ENCODE results near the gene ARHGEF10L.

Gene ARHGEF10L

GRCh38 chr1:17612831-17613230 is 73.3 kb downstream of the ARHGEF10L start:
- CTCF ChIA-PET = interaction anchor here (2.4 kb wide), 1 partner anchor 118 kb away, joined by 4 read pairs; no protein-coding TSS in a partner anchor
- POLR2A ChIA-PET (ENCODE audit: low non-redundant PET) = no interaction called here
- H3K27ac ChIP-seq = no peak overlapping the region
- TF ChIP-seq CTCF (conservative IDR thresholded peaks at IDR 0.05; ENCODE audit: low read depth) = no peak
- DNase-seq (ENCODE audit: low spot score) = no peak

GRCh38 chr1:17614586-17614985 is 75.1 kb downstream of the ARHGEF10L start:
- no peak overlapping the region for H3K27ac ChIP-seq
- no peak for TF ChIP-seq CTCF (conservative IDR thresholded peaks at IDR 0.05; ENCODE audit: low read depth)
- ChIA-PET POLR2A (ENCODE audit: low non-redundant PET) (no interaction called here), CTCF (interaction anchor here (0.6 kb wide), 1 partner anchor 20 kb away, joined by 3 read pairs; no protein-coding TSS in a partner anchor)
- no peak for DNase-seq (ENCODE audit: low spot score)

- ChIA-PET CTCF (interaction anchor here (0.6 kb wide), 1 partner anchor 21 kb away, joined by 3 read pairs; no protein-coding TSS in a partner anchor), POLR2A (ENCODE audit: low non-redundant PET) (no interaction called here)
- no peak for DNase-seq (ENCODE audit: low spot score)
- no peak overlapping the region for H3K27ac ChIP-seq
- TF ChIP-seq CTCF (conservative IDR thresholded peaks at IDR 0.05; ENCODE audit: low read depth) = no peak
These were observed 75.7 kb downstream of the ARHGEF10L start for GRCh38 chr1:17615157-17615556.

GRCh38 chr1:17615959-17616358 is 76.5 kb downstream of the ARHGEF10L start:
- DNase-seq (ENCODE audit: low spot score) = no peak
- ChIA-PET CTCF (no interaction called here), POLR2A (ENCODE audit: low non-redundant PET) (no interaction called here)
- no peak for TF ChIP-seq CTCF (conservative IDR thresholded peaks at IDR 0.05; ENCODE audit: low read depth)
- no peak overlapping the region for H3K27ac ChIP-seq

GRCh38 chr1:17616731-17617279 is 77.3 kb downstream of the ARHGEF10L start:
- POLR2A ChIA-PET (ENCODE audit: low non-redundant PET) = no interaction called here
- DNase-seq (ENCODE audit: low spot score) = no peak
- no peak overlapping the region for H3K27ac ChIP-seq
- CTCF ChIA-PET = no interaction called here
- TF ChIP-seq CTCF (conservative IDR thresholded peaks at IDR 0.05; ENCODE audit: low read depth) = no peak

- CTCF ChIA-PET = interaction anchor here (0.5 kb wide), 1 partner anchor 20 kb away, joined by 4 read pairs; no protein-coding TSS in a partner anchor
- no peak for DNase-seq (ENCODE audit: low spot score)
These were observed 78.5 kb downstream of the ARHGEF10L start for GRCh38 chr1:17617787-17618557.

More at GRCh38 chr1:17617787-17618557, 78.5 kb downstream of the ARHGEF10L start:
- no peak for TF ChIP-seq CTCF (conservative IDR thresholded peaks at IDR 0.05; ENCODE audit: low read depth)
- POLR2A ChIA-PET (ENCODE audit: low non-redundant PET) = no interaction called here
- H3K27ac ChIP-seq = no peak overlapping the region
